Measurements from ENCODE around the gene TOMM40.

Gene TOMM40

DNA sequence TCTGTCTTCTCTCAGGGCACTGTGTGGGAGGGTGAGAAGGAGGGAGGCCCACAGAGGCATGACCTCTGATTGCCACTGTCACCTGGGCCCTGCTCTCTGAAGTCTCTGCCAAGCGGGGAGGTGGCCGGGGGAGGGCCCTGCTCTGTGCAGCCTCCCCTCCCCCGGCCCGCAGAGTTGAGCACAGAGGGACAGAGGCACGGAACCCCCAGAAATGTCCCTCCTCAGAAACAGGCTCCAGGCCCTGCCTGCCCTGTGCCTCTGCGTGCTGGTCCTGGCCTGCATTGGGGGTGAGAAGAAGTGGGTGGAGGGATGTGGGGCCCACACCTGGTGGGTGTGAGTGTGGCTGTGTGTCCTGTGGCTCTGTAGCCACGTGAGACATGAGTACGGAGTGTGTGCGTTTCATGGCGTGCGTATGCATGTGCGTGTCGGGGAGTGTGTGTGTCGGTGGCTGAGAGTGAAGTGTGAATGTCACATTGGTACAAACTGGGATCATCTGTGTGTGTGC lies 51.1 kb downstream of the TOMM40 start, which contains the start of gene APOC4:
APOC4 (plus strand) TSS at position 171 of the 505 bp plus-strand sequence; CDS start at position 212, 41 bp downstream.
- no peak for TF ChIP-seq TAF1 (IDR thresholded peaks at IDR 0.05; ENCODE audit: borderline replicate concordance, insufficient read depth, low read length)
- no peak for TF ChIP-seq FOXP2 (optimal IDR thresholded peaks at IDR 0.05; ENCODE audit: borderline replicate concordance, extremely low read depth, extremely low read length, insufficient read depth)
- TF ChIP-seq SIN3A (IDR thresholded peaks at IDR 0.05; ENCODE audit: borderline replicate concordance, insufficient read depth, low read length) = no peak
- TF ChIP-seq POLR2AphosphoS5 (IDR thresholded peaks at IDR 0.05; ENCODE audit: low read depth, low read length) = no peak
- TF ChIP-seq, protein P1, sequence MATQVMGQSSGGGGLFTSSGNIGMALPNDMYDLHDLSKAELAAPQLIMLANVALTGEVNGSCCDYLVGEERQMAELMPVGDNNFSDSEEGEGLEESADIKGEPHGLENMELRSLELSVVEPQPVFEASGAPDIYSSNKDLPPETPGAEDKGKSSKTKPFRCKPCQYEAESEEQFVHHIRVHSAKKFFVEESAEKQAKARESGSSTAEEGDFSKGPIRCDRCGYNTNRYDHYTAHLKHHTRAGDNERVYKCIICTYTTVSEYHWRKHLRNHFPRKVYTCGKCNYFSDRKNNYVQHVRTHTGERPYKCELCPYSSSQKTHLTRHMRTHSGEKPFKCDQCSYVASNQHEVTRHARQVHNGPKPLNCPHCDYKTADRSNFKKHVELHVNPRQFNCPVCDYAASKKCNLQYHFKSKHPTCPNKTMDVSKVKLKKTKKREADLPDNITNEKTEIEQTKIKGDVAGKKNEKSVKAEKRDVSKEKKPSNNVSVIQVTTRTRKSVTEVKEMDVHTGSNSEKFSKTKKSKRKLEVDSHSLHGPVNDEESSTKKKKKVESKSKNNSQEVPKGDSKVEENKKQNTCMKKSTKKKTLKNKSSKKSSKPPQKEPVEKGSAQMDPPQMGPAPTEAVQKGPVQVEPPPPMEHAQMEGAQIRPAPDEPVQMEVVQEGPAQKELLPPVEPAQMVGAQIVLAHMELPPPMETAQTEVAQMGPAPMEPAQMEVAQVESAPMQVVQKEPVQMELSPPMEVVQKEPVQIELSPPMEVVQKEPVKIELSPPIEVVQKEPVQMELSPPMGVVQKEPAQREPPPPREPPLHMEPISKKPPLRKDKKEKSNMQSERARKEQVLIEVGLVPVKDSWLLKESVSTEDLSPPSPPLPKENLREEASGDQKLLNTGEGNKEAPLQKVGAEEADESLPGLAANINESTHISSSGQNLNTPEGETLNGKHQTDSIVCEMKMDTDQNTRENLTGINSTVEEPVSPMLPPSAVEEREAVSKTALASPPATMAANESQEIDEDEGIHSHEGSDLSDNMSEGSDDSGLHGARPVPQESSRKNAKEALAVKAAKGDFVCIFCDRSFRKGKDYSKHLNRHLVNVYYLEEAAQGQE (IDR thresholded peaks at IDR 0.05; ENCODE audit: insufficient read depth in 1 of 2, low read depth in 2 of 2, low read length in 2 of 2) = no peak

DNA sequence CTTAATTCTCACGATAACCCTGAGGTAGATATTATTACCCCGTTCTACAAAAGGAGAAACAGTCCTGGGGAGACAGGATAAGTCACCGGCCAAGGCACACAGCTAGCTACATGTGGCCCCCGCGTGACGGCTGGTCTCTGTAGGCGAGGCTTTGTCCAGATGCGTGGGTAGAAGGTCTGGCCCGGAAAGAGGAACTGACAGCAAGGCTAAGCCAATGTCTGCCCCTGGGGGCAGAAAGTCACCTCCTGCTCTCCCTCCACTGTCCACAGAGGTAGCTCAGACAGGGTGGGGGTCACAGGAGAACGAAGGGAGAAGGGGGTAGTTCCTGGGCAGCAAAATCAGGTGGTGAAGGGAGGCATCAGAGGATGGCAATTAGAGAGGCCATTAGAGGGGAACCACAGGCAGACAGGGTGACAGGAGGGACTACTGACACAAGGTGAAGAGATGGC lies 52.8 kb downstream of the TOMM40 start:
- no peak for TF ChIP-seq POLR2AphosphoS5 (IDR thresholded peaks at IDR 0.05; ENCODE audit: low read depth, low read length)
- TF ChIP-seq FOXP2 (optimal IDR thresholded peaks at IDR 0.05; ENCODE audit: borderline replicate concordance, extremely low read depth, extremely low read length, insufficient read depth) = no peak
- no peak for TF ChIP-seq TAF1 (IDR thresholded peaks at IDR 0.05; ENCODE audit: borderline replicate concordance, insufficient read depth, low read length)
- TF ChIP-seq SIN3A (IDR thresholded peaks at IDR 0.05; ENCODE audit: borderline replicate concordance, insufficient read depth, low read length) = no peak
- TF ChIP-seq, protein P1 (IDR thresholded peaks at IDR 0.05; ENCODE audit: insufficient read depth in 1 of 2, low read depth in 2 of 2, low read length in 2 of 2) = no peak

DNA sequence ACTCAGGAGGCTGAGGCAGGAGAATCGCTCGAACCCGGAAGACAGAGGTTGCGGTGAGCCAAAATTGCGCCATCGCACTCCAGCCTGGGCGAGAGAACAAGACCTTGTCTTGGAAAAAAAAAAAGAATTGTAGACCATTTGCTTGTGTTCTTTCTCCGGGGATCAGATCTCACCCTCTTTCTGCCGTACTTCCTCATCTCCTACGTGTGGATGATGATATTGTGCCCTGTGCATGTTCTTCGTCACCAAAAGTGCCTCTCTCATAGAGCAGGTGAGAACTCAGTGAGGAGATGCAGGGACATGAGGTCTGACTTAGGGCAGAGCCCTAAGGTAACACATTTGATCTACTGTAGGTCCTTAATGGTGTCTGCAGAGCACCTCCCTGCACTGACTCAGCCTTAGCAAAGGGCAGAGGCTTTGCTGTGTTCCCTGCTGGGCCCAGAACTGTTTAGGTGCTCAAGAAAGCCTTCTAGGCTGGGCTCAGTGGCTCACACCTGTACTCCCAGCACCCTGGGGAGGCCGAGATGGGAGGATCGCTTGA lies 56.1 kb downstream of the TOMM40 start:
- TF ChIP-seq SIN3A (IDR thresholded peaks at IDR 0.05; ENCODE audit: borderline replicate concordance, insufficient read depth, low read length) (no peak), TAF1 (IDR thresholded peaks at IDR 0.05; ENCODE audit: borderline replicate concordance, insufficient read depth, low read length) (no peak), POLR2AphosphoS5 (IDR thresholded peaks at IDR 0.05; ENCODE audit: low read depth, low read length) (no peak), FOXP2 (optimal IDR thresholded peaks at IDR 0.05; ENCODE audit: borderline replicate concordance, extremely low read depth, extremely low read length, insufficient read depth) (no peak)
- TF ChIP-seq, protein P1 (IDR thresholded peaks at IDR 0.05; ENCODE audit: insufficient read depth in 1 of 2, low read depth in 2 of 2, low read length in 2 of 2) = no peak

DNA sequence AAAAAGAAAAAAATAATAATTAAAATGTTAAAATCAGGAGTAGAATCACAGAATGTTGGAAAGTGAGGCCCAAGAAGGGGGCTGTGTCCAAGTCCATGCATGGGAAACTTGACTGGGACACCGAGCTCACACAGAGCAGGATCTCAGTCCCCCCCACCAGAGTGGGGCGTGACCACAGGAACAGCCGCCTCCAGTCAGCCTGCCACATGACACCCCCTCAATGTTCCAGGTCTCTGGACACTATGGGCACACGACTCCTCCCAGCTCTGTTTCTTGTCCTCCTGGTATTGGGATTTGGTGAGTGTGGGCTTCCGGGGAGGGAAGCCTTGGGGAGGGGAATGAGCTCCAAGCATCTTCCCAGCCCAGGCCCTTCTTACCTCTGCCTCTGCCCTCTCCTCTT lies 57.2 kb downstream of the TOMM40 start:
- TF ChIP-seq TAF1 (IDR thresholded peaks at IDR 0.05; ENCODE audit: borderline replicate concordance, insufficient read depth, low read length) (no peak), FOXP2 (optimal IDR thresholded peaks at IDR 0.05; ENCODE audit: borderline replicate concordance, extremely low read depth, extremely low read length, insufficient read depth) (no peak), POLR2AphosphoS5 (IDR thresholded peaks at IDR 0.05; ENCODE audit: low read depth, low read length) (no peak), SIN3A (IDR thresholded peaks at IDR 0.05; ENCODE audit: borderline replicate concordance, insufficient read depth, low read length) (no peak)
- TF ChIP-seq, protein P1 (IDR thresholded peaks at IDR 0.05; ENCODE audit: insufficient read depth in 1 of 2, low read depth in 2 of 2, low read length in 2 of 2) = no peak
